ENCODE data around the gene ESYT2.
A peak's percentile ranks its signal among the peaks of the same experiment; 100 is the strongest.
"Not testable (repeated sequence)": the region's sequence is repeated elsewhere in the genome, so short reads cannot be mapped to it uniquely, and the experiment has no call there.

ESYT2 gene

GRCh38 chr7:158720112-158720511, 109.2 kb downstream of the ESYT2 start:
- DNase-seq = no peak

GRCh38 chr7:158716802-158717201, 112.5 kb downstream of the ESYT2 start:
- no peak for DNase-seq

DNA sequence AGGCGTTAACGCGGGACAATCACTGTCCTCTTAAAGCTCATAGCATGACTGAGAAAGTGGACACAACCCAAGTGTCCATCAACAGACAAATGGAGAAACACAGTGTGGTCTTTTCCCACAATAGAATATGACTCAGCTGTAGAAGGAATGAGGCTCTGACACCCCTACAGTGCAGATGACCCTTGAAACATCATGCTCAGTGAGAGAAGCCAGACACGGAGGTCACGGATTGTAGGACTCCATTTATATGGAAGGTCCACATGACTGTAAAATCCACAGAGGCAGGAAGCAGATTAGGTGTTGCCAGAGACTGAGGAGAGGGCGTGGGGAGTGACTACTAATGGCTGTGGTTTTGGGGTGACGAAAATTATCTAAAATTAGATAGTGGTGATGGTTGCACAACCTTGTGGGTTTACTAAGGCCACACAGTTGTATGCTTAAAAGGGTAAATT, 118.6 kb downstream of the ESYT2 start:
- peak; percentile 92 to 95 for DNase-seq

DNA sequence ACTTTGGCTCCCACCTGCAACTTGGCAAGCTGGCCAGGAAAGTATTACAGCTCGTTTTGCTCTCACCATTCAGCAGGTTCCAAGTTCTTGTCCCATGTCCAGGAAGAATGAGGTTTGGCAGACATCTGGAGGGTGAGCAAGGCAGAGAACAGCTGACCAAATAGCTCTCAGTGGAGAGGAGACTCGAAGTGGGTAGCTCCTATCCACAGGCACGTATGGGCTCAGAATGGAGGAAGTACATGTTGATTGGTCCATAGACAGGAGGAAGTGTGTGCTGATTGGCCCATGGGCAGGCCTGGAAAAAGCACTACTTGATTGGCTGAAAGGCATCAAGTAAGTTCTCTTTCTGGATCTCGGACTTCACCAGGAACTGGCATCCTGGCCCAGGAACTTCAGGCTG, 121.7 kb downstream of the ESYT2 start:
- no peak for DNase-seq

GRCh38 chr7:158706710-158707590, 122.4 kb downstream of the ESYT2 start:
- DNase-seq = no peak

- DNase-seq = peak; percentile 48 to 78
These were observed 123.0 kb downstream of the ESYT2 start for GRCh38 chr7:158706273-158706704.

- peak in 1 of 2 donors; percentile 12 for DNase-seq
These were observed 124.0 kb downstream of the ESYT2 start for GRCh38 chr7:158705234-158705850.

- DNase-seq = peak; percentile 99
These were observed 124.6 kb downstream of the ESYT2 start, which contains the start of gene NCAPG2 for GRCh38 chr7:158704524-158705233. TSS of gene NCAPG2 (minus strand) at chr7:158704804. CDS start at chr7:158701899, 2,905 bp downstream.

DNA sequence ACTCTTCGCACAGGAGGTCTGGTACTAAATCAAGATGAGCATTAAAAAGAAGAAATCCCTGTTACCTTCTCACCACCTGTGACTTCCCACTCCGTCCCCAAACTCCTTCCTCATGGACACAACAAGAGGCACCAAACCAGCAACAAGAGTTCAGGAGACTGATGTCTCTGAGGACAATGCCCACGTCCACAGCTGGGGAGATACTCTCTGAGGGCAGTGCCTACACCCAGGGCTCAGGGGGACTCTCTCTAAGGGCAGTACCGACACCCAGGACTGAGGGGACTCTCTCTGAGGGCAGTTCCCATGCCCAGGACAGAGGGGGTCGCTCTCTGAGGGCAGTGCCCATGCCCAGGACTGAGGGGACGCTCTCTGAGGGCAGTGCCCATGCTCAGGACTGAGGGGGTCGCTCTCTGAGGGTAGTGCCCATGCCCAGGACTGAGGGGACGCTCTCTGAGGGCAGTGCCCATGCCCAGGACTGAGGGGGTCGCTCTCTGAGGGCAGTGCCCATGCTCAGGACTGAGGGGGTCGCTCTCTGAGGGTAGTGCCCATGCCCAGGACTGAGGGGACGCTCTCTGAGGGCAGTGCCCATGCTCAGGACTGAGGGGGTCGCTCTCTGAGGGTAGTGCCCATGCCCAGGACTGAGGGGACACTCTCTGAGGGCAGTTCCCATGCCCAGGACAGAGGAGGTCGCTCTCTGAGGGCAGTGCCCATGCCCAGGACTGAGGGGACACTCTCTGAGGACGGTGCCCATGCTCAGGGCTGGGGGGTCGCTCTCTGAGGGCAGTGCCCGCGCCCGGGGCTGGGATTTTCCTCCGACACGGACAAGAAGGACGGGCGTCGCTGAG, 125.4 kb downstream of the ESYT2 start:
- not testable (repeated sequence) for DNase-seq

GRCh38 chr7:158702944-158703343, 126.4 kb downstream of the ESYT2 start:
- no peak for DNase-seq

- DNase-seq = no peak
These were observed 127.1 kb downstream of the ESYT2 start for GRCh38 chr7:158702196-158702595.

GRCh38 chr7:158700008-158700407, 129.3 kb downstream of the ESYT2 start:
- no peak for DNase-seq

GRCh38 chr7:158699341-158699740, 130.0 kb downstream of the ESYT2 start:
- no peak for DNase-seq

- no peak for DNase-seq
These were observed 130.6 kb downstream of the ESYT2 start for GRCh38 chr7:158698657-158699195.

GRCh38 chr7:158697597-158697996, 131.7 kb downstream of the ESYT2 start:
- DNase-seq = not testable (repeated sequence)

DNA sequence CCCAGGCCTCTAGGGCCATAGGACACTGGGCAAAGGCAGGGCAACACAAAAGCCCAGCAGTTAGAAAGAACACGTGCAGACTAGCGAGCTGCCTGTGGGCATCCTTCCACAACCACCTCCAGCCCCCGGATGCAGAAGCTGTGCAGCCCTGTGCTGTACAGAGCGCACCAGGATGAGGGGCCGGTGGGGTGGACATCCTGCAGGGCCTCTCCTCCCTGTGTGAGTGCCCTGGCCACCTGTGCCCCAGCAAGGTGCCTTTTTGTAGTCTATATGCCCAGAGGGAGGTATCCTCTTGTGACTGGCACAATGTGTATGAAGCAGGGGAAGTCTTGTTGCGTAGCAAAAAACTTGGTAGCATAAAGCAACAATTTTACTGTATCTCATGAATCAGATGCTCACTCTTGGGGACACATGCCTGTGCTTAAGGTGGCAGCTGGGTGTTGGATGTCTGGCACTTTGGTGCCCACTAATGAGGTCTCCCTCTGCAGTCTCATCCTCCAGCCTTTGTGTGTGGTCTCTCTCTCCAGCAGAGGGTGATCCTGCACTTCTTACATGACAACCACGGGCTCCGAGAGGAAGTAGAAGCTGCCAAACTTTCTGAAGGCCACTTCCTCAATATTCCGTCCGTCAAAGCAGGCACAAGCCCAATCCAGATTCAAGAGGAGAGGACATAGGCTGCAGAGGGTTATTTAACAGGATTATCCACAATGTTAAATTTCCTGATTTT, 133.4 kb downstream of the ESYT2 start:
- peak; percentile 84 to 85 for DNase-seq

GRCh38 chr7:158695056-158695455, 134.3 kb downstream of the ESYT2 start:
- no peak for DNase-seq

DNA sequence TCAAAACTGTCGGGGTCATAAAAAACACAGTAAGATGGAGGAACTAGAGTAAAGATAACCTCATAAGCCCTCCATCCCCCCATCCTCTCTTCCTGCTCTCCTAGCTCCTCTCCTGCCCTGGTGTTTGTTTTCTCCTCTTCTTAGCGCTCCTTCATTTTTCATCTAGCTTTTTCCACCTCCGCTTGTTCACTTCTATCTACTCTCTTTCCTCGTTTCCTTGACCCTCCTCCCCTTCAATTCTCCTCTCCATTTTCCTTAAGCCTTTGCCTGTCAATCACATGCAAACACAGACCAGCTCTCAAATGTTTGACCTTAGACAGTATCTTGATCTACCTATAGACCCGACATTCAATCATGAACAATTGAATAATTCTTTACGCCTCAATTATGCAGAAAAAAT, 134.7 kb downstream of the ESYT2 start:
- DNase-seq = no peak

DNA sequence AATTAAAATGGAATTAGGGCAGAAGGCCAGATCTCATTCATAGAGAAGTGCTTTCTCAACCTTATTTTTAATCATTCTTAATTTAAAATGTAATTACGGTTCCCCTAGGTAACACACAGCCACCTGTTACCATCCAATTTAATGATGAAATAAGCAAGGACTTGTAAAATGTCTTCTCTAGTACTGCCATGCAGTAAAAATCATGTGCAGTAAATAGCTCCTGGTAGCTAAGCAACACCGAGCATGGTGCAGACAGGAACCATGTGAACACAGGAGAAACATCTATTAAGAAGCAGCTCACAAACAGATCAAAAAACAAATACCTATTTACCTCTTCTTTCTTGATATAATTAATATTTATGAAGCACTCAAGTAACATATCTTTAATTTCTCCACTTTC, 139.8 kb downstream of the ESYT2 start:
- DNase-seq = no peak

DNA sequence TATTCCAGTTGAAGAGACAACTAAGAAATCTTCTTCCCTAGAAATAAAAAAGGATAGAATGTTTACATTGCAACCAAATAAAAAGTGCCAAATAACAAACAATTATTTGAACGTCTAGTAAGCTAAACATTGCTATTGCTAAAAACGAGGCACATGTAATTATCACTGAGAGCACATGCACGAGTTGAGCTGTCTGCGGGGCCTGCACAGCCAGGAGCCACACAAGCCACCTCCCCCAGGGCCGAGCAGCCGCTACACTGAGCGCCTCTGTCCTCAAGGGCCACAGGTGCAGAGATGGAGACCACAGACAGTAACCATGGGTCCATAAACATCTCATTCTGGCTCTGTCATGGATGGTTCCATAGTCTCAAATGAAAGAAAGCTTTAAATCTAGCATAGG, 141.9 kb downstream of the ESYT2 start:
- DNase-seq = no peak

DNA sequence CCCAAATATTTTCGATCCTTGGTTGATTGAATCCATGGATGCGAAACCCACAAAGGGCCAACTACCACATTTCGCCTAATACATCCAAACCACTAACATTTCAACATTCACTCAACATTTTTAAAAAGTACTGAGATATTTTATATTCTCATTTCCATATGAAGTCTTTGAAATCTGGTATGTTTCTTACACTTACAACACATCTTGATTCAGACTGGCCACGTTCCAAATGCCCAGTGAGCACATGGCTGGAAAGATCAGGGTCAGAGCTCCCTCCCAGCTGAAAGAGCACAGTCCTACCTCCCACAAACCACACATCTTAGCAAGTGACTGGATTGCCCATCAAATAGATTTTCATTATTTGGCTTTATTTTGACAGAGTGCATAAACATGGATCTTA, 143.6 kb downstream of the ESYT2 start:
- no peak for DNase-seq
